Measurements from ENCODE around the gene ACAP3. TPM values are rescaled to one million over a fixed set of nuclear protein-coding genes. Genes with fewer than 3 reads are reported as not detected.

Gene ACAP3
- total RNA-seq, 6 experiments from 2014 or later, result 39.4 to 50.8 (median 42.6) TPM

DNA sequence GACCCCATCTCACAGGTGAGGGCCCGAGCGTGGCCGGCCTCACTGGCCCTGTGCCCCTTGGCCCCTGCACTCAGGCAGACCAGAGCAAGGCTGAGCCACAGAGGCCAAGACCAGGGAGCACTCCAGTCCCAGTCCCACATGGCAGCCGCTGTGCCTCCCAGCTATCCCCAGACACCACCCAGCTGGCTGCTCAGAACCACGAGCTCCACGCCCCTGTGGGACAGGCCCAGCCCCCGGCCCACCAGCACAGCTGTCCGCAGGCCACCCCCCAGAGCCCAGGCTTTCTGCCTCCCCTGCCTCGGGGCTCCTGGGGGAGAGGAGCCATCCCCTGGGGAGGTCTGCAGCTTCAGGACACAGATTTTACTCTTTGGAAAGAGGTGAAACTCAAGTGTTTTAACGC, 52.1 kb downstream of the ACAP3 start:
- peaks cover 38% of the 10 kb centered on the region for H3K36me3 Mint-ChIP-seq (ENCODE audit: low read depth)
- peaks cover 14% of the 10 kb centered on the region for H3K4me1 Mint-ChIP-seq (ENCODE audit: low read depth)
- H3K27ac Mint-ChIP-seq, result no peak overlapping the region
- H3K4me3 Mint-ChIP-seq, result no peak overlapping the region
- H3K9me3 Mint-ChIP-seq, result no peaks in the 10 kb centered on the region
- H3K27me3 Mint-ChIP-seq (ENCODE audit: insufficient read depth), result peaks cover 4% of the 10 kb centered on the region
- no peak for TF ChIP-seq CTCF (IDR thresholded peaks at IDR 0.05)
- no peak for DNase-seq

- TF ChIP-seq CTCF (IDR thresholded peaks at IDR 0.05), result no peak
- H3K4me1 Mint-ChIP-seq (ENCODE audit: low read depth), result peaks cover 10% of the 10 kb centered on the region
- peaks cover 33% of the 10 kb centered on the region for H3K36me3 Mint-ChIP-seq (ENCODE audit: low read depth)
- no peak overlapping the region for H3K27ac Mint-ChIP-seq
- no peaks in the 10 kb centered on the region for H3K9me3 Mint-ChIP-seq
- DNase-seq, result no peak
- peaks cover 4% of the 10 kb centered on the region for H3K27me3 Mint-ChIP-seq (ENCODE audit: insufficient read depth)
- H3K4me3 Mint-ChIP-seq, result no peak overlapping the region
Observed at GRCh38 chr1:1255078-1255477, 52.7 kb downstream of the ACAP3 start.

DNA sequence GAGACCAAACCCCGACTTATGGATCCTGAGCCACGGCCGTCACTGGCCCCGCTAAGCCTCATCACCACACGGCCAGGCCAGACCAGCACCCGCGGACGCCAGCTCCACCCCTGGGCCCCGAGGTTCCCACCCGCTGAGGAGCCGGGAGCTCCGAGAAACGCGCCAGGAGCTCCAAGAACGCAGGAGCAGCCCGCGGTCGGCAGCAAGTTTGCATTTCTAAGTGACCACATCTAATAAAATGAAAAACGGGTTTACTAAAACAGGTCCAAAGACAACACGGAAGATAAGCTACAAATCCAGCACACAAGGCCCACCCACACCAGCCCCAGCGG, 53.1 kb downstream of the ACAP3 start:
- Mint-ChIP-seq H3K4me1 (ENCODE audit: low read depth) (peaks cover 6% of the 10 kb centered on the region; the same call in 1 of the 2 replicates), H3K27me3 (ENCODE audit: insufficient read depth) (peaks cover 2% of the 10 kb centered on the region), H3K9me3 (no peaks in the 10 kb centered on the region), H3K36me3 (ENCODE audit: low read depth) (peaks cover 28% of the 10 kb centered on the region), H3K27ac (no peak overlapping the region), H3K4me3 (no peak overlapping the region)
- TF ChIP-seq CTCF (IDR thresholded peaks at IDR 0.05), result no peak
- DNase-seq, result no peak

DNA sequence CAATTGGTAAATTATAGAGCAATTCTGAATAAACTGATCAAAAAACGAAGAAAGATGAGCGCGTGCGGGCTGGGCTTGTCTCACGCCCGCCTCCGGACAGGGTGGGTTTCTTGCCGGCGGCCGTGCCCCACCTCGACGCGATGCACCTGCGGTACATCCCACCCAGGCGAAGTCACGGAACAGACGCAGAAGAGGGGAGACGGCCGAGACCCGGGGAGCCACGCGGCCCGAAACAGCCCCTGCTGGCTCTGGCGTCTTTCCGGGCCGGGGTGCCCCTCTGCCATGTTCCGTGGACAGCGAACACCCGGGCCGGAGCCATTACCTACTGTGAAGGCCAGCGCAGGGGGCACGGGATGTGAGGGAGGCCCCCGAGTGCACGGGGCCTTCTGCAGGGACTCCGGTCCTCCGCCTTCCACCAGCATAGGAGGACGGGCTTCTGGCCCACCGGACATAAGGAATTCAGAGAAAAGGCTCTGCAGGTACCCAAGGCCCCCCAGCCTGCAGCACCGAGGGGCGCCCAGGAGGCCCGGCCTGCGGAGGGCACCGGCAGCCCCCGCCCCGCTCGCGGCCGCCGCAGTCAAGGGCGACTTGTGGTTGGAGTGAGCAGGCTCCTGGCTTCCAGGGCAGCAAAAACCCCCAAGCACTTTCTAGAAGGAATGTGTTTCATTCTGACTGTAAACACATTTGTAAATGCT, 53.6 kb downstream of the ACAP3 start:
- Mint-ChIP-seq H3K36me3 (ENCODE audit: low read depth) (peaks cover 25% of the 10 kb centered on the region), H3K9me3 (no peaks in the 10 kb centered on the region), H3K27me3 (ENCODE audit: insufficient read depth) (peaks cover 2% of the 10 kb centered on the region), H3K4me3 (no peak overlapping the region), H3K27ac (no peak overlapping the region), H3K4me1 (ENCODE audit: low read depth) (0 out of 2 replicates have a peak, but pooled peaks cover 5% of the 10 kb centered on the region)
- DNase-seq, result no peak
- TF ChIP-seq CTCF (IDR thresholded peaks at IDR 0.05), result no peak

GRCh38 chr1:1253314-1253713, 54.4 kb downstream of the ACAP3 start:
- peaks cover 25% of the 10 kb centered on the region for H3K36me3 Mint-ChIP-seq (ENCODE audit: low read depth)
- no peak for TF ChIP-seq CTCF (IDR thresholded peaks at IDR 0.05)
- peaks cover 2% of the 10 kb centered on the region for H3K27me3 Mint-ChIP-seq (ENCODE audit: insufficient read depth)
- DNase-seq, result no peak
- 0 out of 2 replicates have a peak, but pooled peaks cover under 1% of the 10 kb centered on the region for H3K4me1 Mint-ChIP-seq (ENCODE audit: low read depth)
- H3K9me3 Mint-ChIP-seq, result no peaks in the 10 kb centered on the region
- H3K27ac Mint-ChIP-seq, result no peak overlapping the region
- no peak overlapping the region for H3K4me3 Mint-ChIP-seq
